Breast epithelium (tissue), 3 donors: ENCODE results near the gene BLOC1S6.

Experiments
- POLR2A ChIP-seq: fragments of 450-650 bp; IDR thresholded peaks from one replicate; pipeline ENCODE4 v1.6.1; 2016; ENCODE audit warnings: antibody characterized with exemption, mild to moderate bottlenecking, moderate library complexity
- POLR2AphosphoS5 ChIP-seq, 3 donors: sonication (generic); formaldehyde crosslinking; IDR thresholded peaks; one replicate each; pipeline ENCODE4 v1.6.1; 2017; ENCODE audit warnings: antibody characterized with exemption in 3 of 3
- TF ChIP-seq, protein P1 (sequence below), 3 donors: fragments of 450-650 bp; IDR thresholded peaks; one replicate each; pipeline ENCODE4 v1.5.1; 2016 to 2017; ENCODE audit warnings: antibody characterized with exemption in 3 of 3, mild to moderate bottlenecking in 3 of 3, moderate library complexity in 3 of 3

DNA sequence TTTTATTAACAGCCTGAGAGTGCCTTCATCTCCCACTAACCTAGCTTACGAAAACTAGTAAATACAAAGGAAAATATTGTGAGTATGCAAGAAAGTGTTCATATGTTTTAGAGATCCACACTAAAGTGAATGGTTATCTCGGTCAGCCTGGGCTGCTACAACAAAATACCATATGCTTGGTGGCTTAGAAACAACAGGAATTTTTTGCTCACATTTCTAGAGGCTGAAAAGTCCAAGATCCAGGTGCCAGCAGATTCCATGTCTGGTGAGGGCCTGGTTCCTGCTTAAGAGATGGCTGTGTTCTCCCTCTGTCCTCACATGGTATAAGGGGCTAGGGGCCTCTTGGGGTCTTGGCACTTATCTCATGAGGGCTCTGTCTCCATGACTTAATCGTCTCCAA, 44.1 kb upstream of the BLOC1S6 start:
- no peak for TF ChIP-seq POLR2A
- TF ChIP-seq, protein P1, sequence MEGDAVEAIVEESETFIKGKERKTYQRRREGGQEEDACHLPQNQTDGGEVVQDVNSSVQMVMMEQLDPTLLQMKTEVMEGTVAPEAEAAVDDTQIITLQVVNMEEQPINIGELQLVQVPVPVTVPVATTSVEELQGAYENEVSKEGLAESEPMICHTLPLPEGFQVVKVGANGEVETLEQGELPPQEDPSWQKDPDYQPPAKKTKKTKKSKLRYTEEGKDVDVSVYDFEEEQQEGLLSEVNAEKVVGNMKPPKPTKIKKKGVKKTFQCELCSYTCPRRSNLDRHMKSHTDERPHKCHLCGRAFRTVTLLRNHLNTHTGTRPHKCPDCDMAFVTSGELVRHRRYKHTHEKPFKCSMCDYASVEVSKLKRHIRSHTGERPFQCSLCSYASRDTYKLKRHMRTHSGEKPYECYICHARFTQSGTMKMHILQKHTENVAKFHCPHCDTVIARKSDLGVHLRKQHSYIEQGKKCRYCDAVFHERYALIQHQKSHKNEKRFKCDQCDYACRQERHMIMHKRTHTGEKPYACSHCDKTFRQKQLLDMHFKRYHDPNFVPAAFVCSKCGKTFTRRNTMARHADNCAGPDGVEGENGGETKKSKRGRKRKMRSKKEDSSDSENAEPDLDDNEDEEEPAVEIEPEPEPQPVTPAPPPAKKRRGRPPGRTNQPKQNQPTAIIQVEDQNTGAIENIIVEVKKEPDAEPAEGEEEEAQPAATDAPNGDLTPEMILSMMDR (IDR thresholded peaks at IDR 0.05) = no peak
- TF ChIP-seq POLR2AphosphoS5 (IDR thresholded peaks at IDR 0.05) = no peak
